Small intestine (tissue), 7 donors: ENCODE results near the gene NCAM1. TPM values are rescaled to one million over a fixed set of nuclear protein-coding genes. Genes with fewer than 3 reads are reported as not detected.
A peak's percentile ranks its signal among the peaks of the same experiment; 100 is the strongest.

Source experiments
- DNase-seq, 2 donors: peaks; one replicate each; pipeline versions ENCODE4 v3.0.0 to v3.0.0-alpha.2; 2013
- FAIRE-seq: peaks from 2 replicates; lab custom pipeline; 2012; peaks lifted over from hg19 to GRCh38; lab: Jason Lieb, UNC
- H3K27ac ChIP-seq, 3 donors: one replicate each; pipeline ENCODE4 v1.5.1; 2013; ENCODE audit warnings: low read length in 2 of 3, mild to moderate bottlenecking in 2 of 3, control low read depth in 1 of 3, inconsistent platforms in 1 of 3, low read depth in 1 of 3, moderate library complexity in 1 of 3
- H3K27me3 ChIP-seq, 3 donors: one replicate each; pipeline ENCODE4 v1.6.1; 2013; ENCODE audit warnings: low read length in 3 of 3, inconsistent platforms in 1 of 3; ENCODE audit not compliant: control insufficient read depth in 3 of 3, insufficient read depth in 3 of 3
- H3K36me3 ChIP-seq, 3 donors: one replicate each; pipeline ENCODE4 v1.6.1; 2013; ENCODE audit warnings: low read length in 3 of 3, inconsistent platforms in 1 of 3, low read depth in 1 of 3, mild to moderate bottlenecking in 1 of 3, moderate library complexity in 1 of 3; ENCODE audit not compliant: control insufficient read depth in 3 of 3, insufficient read depth in 2 of 3
- H3K4me1 ChIP-seq, 3 donors: one replicate each; pipeline ENCODE4 v1.6.1; 2013; ENCODE audit warnings: low read length in 2 of 3, inconsistent platforms in 1 of 3, low read depth in 1 of 3, mild to moderate bottlenecking in 1 of 3, moderate library complexity in 1 of 3; ENCODE audit not compliant: control insufficient read depth in 3 of 3, insufficient read depth in 2 of 3
- H3K4me3 ChIP-seq, 3 donors: one replicate each; pipeline ENCODE4 v1.5.1; 2013; ENCODE audit warnings: low read length in 3 of 3, control low read depth in 1 of 3, inconsistent platforms in 1 of 3, low read depth in 1 of 3, mild to moderate bottlenecking in 1 of 3, moderate library complexity in 1 of 3
- H3K9me3 ChIP-seq, 2 donors: one replicate each; pipeline ENCODE4 v1.6.1; 2013; ENCODE audit warnings: low read depth in 1 of 2, low read length in 1 of 2; ENCODE audit not compliant: control insufficient read depth in 2 of 2, insufficient read depth in 1 of 2
- WGBS, 3 donors: extraction: QIAGEN DNeasy Blood & Tissue Kit; methylation state at CpG; one replicate each; pipeline ENCODE4 v1.1.7; 2013; 5-methylcytosine and 5-hydroxymethylcytosine counted together
- polyA plus RNA-seq, 4 donors: library from polyadenylated mRNA; stranded (reverse) in 3 of 4; unstranded in 1 of 4; fragments of 200-250 nt in 3 of 4; fragments of 120-200 nt in 1 of 4; gene quantifications; one replicate each; pipeline versions ENCODE4 v1.2.1 to v1.2.3, GENCODE V29; 2013
- donor health status: healthy with polysubstance abuse.
- donor health status: control.
- donor health status: control.
- donor health status: Bipolar disorder and iron deficiency.
- donor health status: healthy.

NCAM1 gene
- polyA plus RNA-seq, 4 donors = 0.67 to 16.2 (median 9.1) TPM

DNA sequence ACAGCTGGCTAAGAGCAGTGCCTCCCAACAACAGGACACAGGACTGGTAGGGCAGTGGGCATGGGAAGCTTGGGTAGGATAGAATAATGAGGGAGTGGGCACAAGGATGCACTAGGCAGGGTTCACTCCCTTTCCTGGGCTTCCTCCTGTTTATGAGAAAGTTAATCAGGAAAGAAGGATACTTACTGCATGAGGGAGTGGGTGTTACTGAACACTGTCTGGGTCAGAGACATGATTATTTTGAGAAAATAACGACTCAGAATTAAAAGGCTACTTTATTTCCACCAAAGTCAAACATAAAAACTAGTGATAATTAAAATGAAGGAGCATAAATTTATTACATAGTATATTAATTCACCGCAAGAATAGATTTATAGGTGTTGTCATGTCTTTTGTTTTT, 35.8 kb downstream of the NCAM1 start:
- no peaks in the 10 kb centered on the region for H3K36me3 ChIP-seq
- H3K27ac ChIP-seq = no peak overlapping the region
- H3K4me1 ChIP-seq = no peaks in the 10 kb centered on the region
- no peak overlapping the region for H3K4me3 ChIP-seq
- FAIRE-seq = no peak
- no peak for DNase-seq
- peaks cover 0 to 4% of the 10 kb centered on the region in 2 donors for H3K9me3 ChIP-seq
- WGBS, 3 donors = 63 to 79% (median 76%) methylated on average over 2 of the region's 2 CpGs
- no peaks in the 10 kb centered on the region for H3K27me3 ChIP-seq

- FAIRE-seq (no peak), DNase-seq (no peak)
- 75 to 85% (median 82%) methylated on average over 3 of the region's 3 CpGs for WGBS, 3 donors
- Histone ChIP-seq H3K36me3 (no peaks in the 10 kb centered on the region), H3K27me3 (no peaks in the 10 kb centered on the region), H3K27ac (no peak overlapping the region), H3K4me3 (no peak overlapping the region), H3K9me3 (peaks cover 0 to 4% of the 10 kb centered on the region in 2 donors), H3K4me1 (no peaks in the 10 kb centered on the region)
Observed at GRCh38 chr11:112997857-112998466, 36.7 kb downstream of the NCAM1 start.

- WGBS, 3 donors = 62 to 67% (median 67%) methylated on average over 2 of the region's 2 CpGs
- H3K9me3 ChIP-seq = no peaks in the 10 kb centered on the region
- FAIRE-seq (no peak), DNase-seq (no peak)
- H3K36me3 ChIP-seq = no peaks in the 10 kb centered on the region
- no peak overlapping the region for H3K27ac ChIP-seq
- no peaks in the 10 kb centered on the region for H3K27me3 ChIP-seq
- H3K4me1 ChIP-seq = no peaks in the 10 kb centered on the region
- H3K4me3 ChIP-seq = no peak overlapping the region
Observed at GRCh38 chr11:112999520-112999919, 38.3 kb downstream of the NCAM1 start.

DNA sequence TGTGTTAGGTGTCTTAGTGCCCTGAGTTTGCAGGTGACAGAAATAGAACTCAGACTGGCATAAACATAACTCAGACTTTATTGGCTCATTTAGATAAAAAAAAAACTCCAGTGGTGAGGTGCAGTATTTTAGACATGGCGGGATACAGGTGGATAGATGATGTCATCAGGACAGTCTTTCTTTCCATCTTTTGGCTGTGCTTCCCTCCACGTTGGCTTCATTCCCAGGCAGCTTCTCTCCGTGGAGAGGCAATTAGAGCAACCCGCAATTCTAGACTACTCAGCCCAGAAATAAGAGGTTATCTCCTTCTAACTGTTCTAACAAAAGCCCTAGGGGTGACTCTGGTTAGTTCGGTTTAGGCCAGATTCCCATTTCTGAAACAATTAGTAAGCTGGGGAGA, 40.5 kb downstream of the NCAM1 start:
- no peak overlapping the region for H3K4me3 ChIP-seq
- no peaks in the 10 kb centered on the region for H3K36me3 ChIP-seq
- H3K27me3 ChIP-seq = no peaks in the 10 kb centered on the region
- DNase-seq = no peak
- FAIRE-seq = no peak
- H3K9me3 ChIP-seq = no peaks in the 10 kb centered on the region
- no peak overlapping the region for H3K27ac ChIP-seq
- 46 to 67% (median 58%) methylated on average over 5 of the region's 5 CpGs for WGBS, 3 donors
- no peaks in the 10 kb centered on the region for H3K4me1 ChIP-seq

GRCh38 chr11:113006896-113007445, 45.8 kb downstream of the NCAM1 start:
- 26 to 57% (median 51%) methylated on average over 2 of the region's 2 CpGs for whole genome bisulfite sequencing, 3 donors

DNA sequence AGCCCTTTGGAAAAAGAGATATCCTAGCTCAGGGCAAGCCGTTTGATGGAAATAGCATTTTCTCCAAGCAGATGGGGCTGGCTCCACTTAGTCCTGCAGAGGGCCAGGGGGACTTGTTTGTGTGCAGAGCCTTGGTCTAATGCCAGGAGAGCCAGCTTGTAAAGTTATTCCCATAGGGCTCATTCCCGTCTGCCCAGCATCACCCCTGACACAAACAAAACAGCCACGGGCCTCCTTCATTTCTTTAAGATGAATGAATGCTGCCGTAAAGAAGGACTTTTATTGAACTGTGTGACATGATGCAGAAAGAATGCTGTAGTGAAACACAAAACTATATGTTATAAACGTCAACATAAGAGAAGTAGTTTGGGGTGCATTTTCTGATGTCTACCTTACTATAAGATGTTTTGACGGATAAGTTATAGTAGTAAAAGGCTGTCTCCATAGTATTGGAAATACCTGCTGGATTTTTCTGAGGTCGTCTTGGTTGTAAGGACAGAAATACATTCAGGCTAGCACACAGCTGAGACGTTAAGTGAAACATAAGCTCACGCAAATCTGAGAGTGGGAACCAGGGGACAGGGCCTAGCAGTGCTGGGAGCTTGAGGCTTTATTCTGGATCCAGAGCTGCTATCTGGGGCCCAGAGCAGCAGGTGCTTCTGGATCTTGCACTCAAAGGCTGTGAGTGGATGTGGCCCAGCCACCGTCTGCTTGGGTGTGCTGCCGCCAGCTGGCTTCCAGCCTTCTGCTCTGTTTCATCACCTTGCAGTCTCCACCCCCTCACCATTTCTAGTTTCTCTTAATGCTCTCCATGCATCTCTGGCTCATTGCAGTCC, 53.3 kb downstream of the NCAM1 start:
- DNase-seq (peak; percentile 1 to 6), FAIRE-seq (no peak)
- Histone ChIP-seq H3K4me1 (no peaks in the 10 kb centered on the region), H3K27me3 (no peaks in the 10 kb centered on the region), H3K36me3 (no peaks in the 10 kb centered on the region), H3K4me3 (no peak overlapping the region), H3K9me3 (no peaks in the 10 kb centered on the region), H3K27ac (no peak overlapping the region)
- WGBS, 3 donors = 51 to 56% (median 54%) methylated on average over 11 of the region's 11 CpGs

More at GRCh38 chr11:113006896-113007445, 45.8 kb downstream of the NCAM1 start:
- FAIRE-seq (no peak), DNase-seq (no peak)
- H3K9me3 ChIP-seq = no peaks in the 10 kb centered on the region
- H3K27ac ChIP-seq = no peak overlapping the region
- H3K27me3 ChIP-seq = no peaks in the 10 kb centered on the region
- no peaks in the 10 kb centered on the region for H3K4me1 ChIP-seq
- H3K4me3 ChIP-seq = no peak overlapping the region
- H3K36me3 ChIP-seq = no peaks in the 10 kb centered on the region

- FAIRE-seq = no peak
- Histone ChIP-seq H3K4me1 (no peaks in the 10 kb centered on the region), H3K27ac (no peak overlapping the region)
Observed at GRCh38 chr11:113015098-113015455, 53.9 kb downstream of the NCAM1 start.

DNA sequence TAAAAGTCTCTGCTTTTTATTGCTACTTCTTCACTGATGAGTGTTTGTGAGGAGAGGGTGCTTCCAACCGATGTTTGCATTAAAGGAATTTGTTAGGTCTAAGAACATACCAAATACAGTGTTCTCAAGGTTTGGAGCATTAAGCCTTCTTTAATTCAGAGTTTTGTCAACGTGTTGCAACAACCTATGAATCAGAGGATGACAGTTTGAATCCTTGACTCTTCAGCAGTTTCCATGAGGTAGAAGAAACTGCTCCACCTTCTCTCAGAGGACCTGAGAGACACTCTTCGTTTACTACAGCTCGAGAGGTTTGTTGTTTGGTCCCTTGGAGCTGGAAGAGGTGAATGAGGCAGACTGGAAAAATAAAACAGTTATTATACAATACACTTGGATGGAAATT, 55.7 kb downstream of the NCAM1 start:
- H3K36me3 ChIP-seq = no peaks in the 10 kb centered on the region
- DNase-seq (no peak), FAIRE-seq (no peak)
- no peaks in the 10 kb centered on the region for H3K4me1 ChIP-seq
- no peaks in the 10 kb centered on the region for H3K27me3 ChIP-seq
- H3K27ac ChIP-seq = no peak overlapping the region
- H3K4me3 ChIP-seq = no peak overlapping the region
- H3K9me3 ChIP-seq = no peaks in the 10 kb centered on the region
- WGBS, 3 donors = 40 to 60% (median 45%) methylated on average over 4 of the region's 4 CpGs

More at GRCh38 chr11:113015098-113015455, 53.9 kb downstream of the NCAM1 start:
- Histone ChIP-seq H3K27me3 (no peaks in the 10 kb centered on the region), H3K9me3 (no peaks in the 10 kb centered on the region), H3K36me3 (no peaks in the 10 kb centered on the region), H3K4me3 (no peak overlapping the region)
- no peak for DNase-seq
